Neural cell (in vitro differentiated cells): ENCODE measurements around the gene FAM170B. TPM values are rescaled to one million over a fixed set of nuclear protein-coding genes. Genes with fewer than 3 reads are reported as not detected.

Source experiments
- H2AFZ ChIP-seq: fragments of 200-600, 300-800 bp; sonication (generic), shearing (Covaris generic); 2 replicates; pipeline ENCODE4 v1.6.0; 2014; ENCODE audit warnings: low read depth, mild to moderate bottlenecking, antibody characterized with exemption, low read length, moderate library complexity
- H3F3A ChIP-seq: fragments of 200-600 bp; shearing (Covaris generic); 2 replicates; pipeline ENCODE4 v1.6.1; 2016; ENCODE audit warnings: mild to moderate bottlenecking, moderate library complexity, mixed read lengths, antibody characterized with exemption, low read length; ENCODE audit not compliant: insufficient read depth, poor library complexity, severe bottlenecking
- H3K27ac ChIP-seq: fragments of 200-600, 300-800 bp; sonication (generic), shearing (Covaris generic); 2 replicates; pipeline ENCODE4 v1.5.1; 2014; ENCODE audit warnings: mild to moderate bottlenecking, low read length, moderate library complexity
- H3K27me3 ChIP-seq: fragments of 300-800, 200-600 bp; sonication (generic), shearing (Covaris generic); 2 replicates; pipeline ENCODE4 v1.6.0; 2014; ENCODE audit warnings: mild to moderate bottlenecking, low read depth, low read length, moderate library complexity; ENCODE audit not compliant: insufficient read depth
- H3K36me3 ChIP-seq: fragments of 300-800, 200-600 bp; sonication (generic), shearing (Covaris generic); 2 replicates; pipeline ENCODE4 v1.5.1; 2014; ENCODE audit warnings: mild to moderate bottlenecking, antibody characterized with exemption, low read length, moderate library complexity; ENCODE audit not compliant: insufficient read depth
- H3K4me2 ChIP-seq: fragments of 300-800, 200-600 bp; sonication (generic), shearing (Covaris generic); 2 replicates; pipeline ENCODE4 v1.6.0; 2014; ENCODE audit warnings: mild to moderate bottlenecking, low read length
- H3K4me3 ChIP-seq: fragments of 300-800, 200-600 bp; sonication (generic), shearing (Covaris generic); 2 replicates; pipeline ENCODE4 v1.5.1; 2014; ENCODE audit warnings: mild to moderate bottlenecking, low read length, moderate library complexity
- H3K79me2 ChIP-seq: fragments of 200-600 bp; shearing (Covaris generic); replicated peaks from 2 replicates; pipeline ENCODE4 v1.6.0; 2014; ENCODE audit warnings: mild to moderate bottlenecking, low read length, moderate library complexity; ENCODE audit not compliant: insufficient read depth
- H3K9ac ChIP-seq: fragments of 300-800, 200-600 bp; sonication (generic), shearing (Covaris generic); 2 replicates; pipeline ENCODE4 v1.6.1; 2016; ENCODE audit warnings: mild to moderate bottlenecking, low read length, mixed read lengths
- H3K9me2 ChIP-seq: fragments of 200-600 bp; shearing (Covaris generic); 2 replicates; pipeline ENCODE4 v1.6.1; 2016; ENCODE audit warnings: mild to moderate bottlenecking, low read length, mixed read lengths; ENCODE audit not compliant: insufficient read depth
- H3K9me3 ChIP-seq: fragments of 200-600, 300-800 bp; sonication (generic), shearing (Covaris generic); 2 replicates; pipeline ENCODE4 v1.6.1; 2016; ENCODE audit warnings: mild to moderate bottlenecking, mixed run types, low read length, moderate library complexity, mixed read lengths
- H4K20me1 ChIP-seq: fragments of 200-600 bp; shearing (Covaris generic); 2 replicates; pipeline ENCODE4 v1.6.1; 2016; ENCODE audit warnings: mild to moderate bottlenecking, mixed run types; ENCODE audit not compliant: insufficient read depth
- EP300 ChIP-seq: fragments of 450-650 bp; conservative IDR thresholded peaks from 2 replicates; pipeline ENCODE4 v1.6.1; 2014; ENCODE audit warnings: antibody characterized with exemption, mild to moderate bottlenecking, moderate library complexity; ENCODE audit not compliant: poor library complexity, severe bottlenecking
- EZH2 ChIP-seq: fragments of 200-600, 300-800 bp; shearing (Covaris generic), sonication (generic); IDR thresholded peaks from 2 replicates; pipeline ENCODE4 v1.6.1; 2014; ENCODE audit warnings: antibody characterized with exemption, low read length, borderline replicate concordance, mild to moderate bottlenecking; ENCODE audit not compliant: insufficient read depth, poor library complexity, severe bottlenecking
- MXI1 ChIP-seq: fragments of 450-650 bp; conservative IDR thresholded peaks from 2 replicates; pipeline ENCODE4 v1.6.1; 2014; ENCODE audit warnings: antibody characterized with exemption, mild to moderate bottlenecking; ENCODE audit not compliant: poor library complexity, severe bottlenecking
- POLR2AphosphoS5 ChIP-seq: IDR thresholded peaks from 2 replicates; pipeline ENCODE4 v1.6.1; 2012
- RAD21 ChIP-seq: fragments of 450-650 bp; conservative IDR thresholded peaks from 2 replicates; pipeline ENCODE4 v1.6.1; 2014; ENCODE audit warnings: antibody characterized with exemption, mild to moderate bottlenecking, moderate library complexity
- SMC3 ChIP-seq: fragments of 450-650 bp; conservative IDR thresholded peaks from 2 replicates; pipeline ENCODE4 v1.6.1; 2014; ENCODE audit warnings: antibody characterized with exemption, mild to moderate bottlenecking, moderate library complexity; ENCODE audit not compliant: poor library complexity
- TAF1 ChIP-seq: IDR thresholded peaks from 2 replicates; pipeline ENCODE4 v1.6.1; 2012; ENCODE audit warnings: low read depth
- polyA plus RNA-seq: library from polyadenylated mRNA; depleted of rRNA; stranded (reverse); fragments of >200 nt; gene quantifications from 2 replicates; pipeline ENCODE4 v1.2.3, GENCODE V29; 2014
- TF ChIP-seq, protein P1 (sequence below): fragments of 450-650 bp; IDR thresholded peaks from 2 replicates; pipeline ENCODE4 v1.5.1; 2014; ENCODE audit warnings: antibody characterized with exemption, mild to moderate bottlenecking, moderate library complexity; ENCODE audit not compliant: poor library complexity, severe bottlenecking
- TF ChIP-seq, protein P2 (sequence below): IDR thresholded peaks from 2 replicates; pipeline ENCODE4 v1.6.1; 2012; ENCODE audit warnings: borderline replicate concordance

FAM170B gene
- polyA plus RNA-seq, 1 donor from 2014 or later = not detected

DNA sequence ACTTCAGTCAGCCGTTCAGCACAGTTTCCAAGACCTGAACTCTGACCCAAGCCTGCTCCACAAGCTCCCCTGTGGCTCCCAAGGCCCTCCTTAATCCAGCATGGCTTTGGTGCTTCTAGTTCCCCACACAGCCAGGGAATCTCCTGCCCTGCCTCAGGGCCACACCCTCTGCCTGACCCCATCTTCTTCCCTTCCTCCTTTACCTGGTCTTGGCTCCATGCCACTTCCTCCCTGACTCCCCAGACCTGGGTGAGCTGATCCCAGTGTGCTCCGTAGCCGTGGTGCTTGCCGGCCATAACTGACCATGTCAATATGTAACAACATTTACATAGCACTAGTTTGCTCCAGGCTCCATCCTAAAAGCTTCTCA is 34.3 kb upstream of the FAM170B start:
- no peak overlapping the region for H3K4me2 ChIP-seq
- H3K9me2 ChIP-seq = no peaks in the 10 kb centered on the region
- no peaks in the 10 kb centered on the region for H3K27me3 ChIP-seq
- no peaks in the 10 kb centered on the region for H3K79me2 ChIP-seq
- no peak overlapping the region for H3K9ac ChIP-seq
- TF ChIP-seq POLR2AphosphoS5 (no peak), TAF1 (no peak), RAD21 (no peak), SMC3 (no peak), EP300 (no peak), MXI1 (no peak), EZH2 (no peak)
- TF ChIP-seq, protein P1, sequence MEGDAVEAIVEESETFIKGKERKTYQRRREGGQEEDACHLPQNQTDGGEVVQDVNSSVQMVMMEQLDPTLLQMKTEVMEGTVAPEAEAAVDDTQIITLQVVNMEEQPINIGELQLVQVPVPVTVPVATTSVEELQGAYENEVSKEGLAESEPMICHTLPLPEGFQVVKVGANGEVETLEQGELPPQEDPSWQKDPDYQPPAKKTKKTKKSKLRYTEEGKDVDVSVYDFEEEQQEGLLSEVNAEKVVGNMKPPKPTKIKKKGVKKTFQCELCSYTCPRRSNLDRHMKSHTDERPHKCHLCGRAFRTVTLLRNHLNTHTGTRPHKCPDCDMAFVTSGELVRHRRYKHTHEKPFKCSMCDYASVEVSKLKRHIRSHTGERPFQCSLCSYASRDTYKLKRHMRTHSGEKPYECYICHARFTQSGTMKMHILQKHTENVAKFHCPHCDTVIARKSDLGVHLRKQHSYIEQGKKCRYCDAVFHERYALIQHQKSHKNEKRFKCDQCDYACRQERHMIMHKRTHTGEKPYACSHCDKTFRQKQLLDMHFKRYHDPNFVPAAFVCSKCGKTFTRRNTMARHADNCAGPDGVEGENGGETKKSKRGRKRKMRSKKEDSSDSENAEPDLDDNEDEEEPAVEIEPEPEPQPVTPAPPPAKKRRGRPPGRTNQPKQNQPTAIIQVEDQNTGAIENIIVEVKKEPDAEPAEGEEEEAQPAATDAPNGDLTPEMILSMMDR = no peak
- TF ChIP-seq, protein P2, sequence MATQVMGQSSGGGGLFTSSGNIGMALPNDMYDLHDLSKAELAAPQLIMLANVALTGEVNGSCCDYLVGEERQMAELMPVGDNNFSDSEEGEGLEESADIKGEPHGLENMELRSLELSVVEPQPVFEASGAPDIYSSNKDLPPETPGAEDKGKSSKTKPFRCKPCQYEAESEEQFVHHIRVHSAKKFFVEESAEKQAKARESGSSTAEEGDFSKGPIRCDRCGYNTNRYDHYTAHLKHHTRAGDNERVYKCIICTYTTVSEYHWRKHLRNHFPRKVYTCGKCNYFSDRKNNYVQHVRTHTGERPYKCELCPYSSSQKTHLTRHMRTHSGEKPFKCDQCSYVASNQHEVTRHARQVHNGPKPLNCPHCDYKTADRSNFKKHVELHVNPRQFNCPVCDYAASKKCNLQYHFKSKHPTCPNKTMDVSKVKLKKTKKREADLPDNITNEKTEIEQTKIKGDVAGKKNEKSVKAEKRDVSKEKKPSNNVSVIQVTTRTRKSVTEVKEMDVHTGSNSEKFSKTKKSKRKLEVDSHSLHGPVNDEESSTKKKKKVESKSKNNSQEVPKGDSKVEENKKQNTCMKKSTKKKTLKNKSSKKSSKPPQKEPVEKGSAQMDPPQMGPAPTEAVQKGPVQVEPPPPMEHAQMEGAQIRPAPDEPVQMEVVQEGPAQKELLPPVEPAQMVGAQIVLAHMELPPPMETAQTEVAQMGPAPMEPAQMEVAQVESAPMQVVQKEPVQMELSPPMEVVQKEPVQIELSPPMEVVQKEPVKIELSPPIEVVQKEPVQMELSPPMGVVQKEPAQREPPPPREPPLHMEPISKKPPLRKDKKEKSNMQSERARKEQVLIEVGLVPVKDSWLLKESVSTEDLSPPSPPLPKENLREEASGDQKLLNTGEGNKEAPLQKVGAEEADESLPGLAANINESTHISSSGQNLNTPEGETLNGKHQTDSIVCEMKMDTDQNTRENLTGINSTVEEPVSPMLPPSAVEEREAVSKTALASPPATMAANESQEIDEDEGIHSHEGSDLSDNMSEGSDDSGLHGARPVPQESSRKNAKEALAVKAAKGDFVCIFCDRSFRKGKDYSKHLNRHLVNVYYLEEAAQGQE = no peak
- H2AFZ ChIP-seq = no peak overlapping the region
- H3K27ac ChIP-seq = no peak overlapping the region
- no peaks in the 10 kb centered on the region for H3K9me3 ChIP-seq
- no peaks in the 10 kb centered on the region for H3K36me3 ChIP-seq
- H4K20me1 ChIP-seq = no peaks in the 10 kb centered on the region
- H3K4me3 ChIP-seq = no peak overlapping the region
- no peaks in the 10 kb centered on the region for H3F3A ChIP-seq

DNA sequence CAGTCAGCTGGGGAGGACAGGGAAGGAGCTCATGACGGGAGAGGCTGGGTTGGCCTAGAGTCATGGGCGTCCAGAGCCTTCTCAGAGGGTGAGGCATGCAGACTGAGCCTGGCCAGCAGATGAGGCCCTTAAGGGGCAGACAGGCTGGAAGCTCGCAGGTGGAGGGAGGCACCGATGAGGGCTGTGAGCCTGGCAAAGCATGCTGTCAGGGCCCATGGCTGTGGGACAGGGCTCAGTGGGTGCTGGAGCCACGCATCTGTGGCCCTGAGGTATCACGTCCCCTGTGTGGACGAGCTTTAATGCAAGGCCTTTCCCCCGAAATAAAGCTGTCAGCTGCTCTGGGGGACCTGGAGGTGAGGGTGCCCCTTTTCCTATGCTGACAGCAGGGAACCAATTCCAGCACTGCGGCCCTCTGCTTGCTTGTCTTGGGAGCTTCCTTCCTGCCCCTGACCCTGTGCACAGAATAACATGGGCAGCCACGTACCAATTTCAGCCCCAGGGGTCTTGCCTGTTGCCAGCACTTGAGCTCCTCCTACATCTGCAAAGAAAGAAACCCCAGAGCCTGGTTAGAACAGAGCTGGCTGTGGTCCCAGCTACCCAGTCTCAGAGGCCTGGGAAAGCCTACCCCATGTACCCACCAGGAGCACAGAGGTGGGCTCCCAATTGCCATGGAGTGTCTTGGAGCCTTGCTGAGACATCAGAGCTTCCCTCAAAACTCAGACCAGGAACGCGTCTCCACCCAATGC is 33.8 kb upstream of the FAM170B start:
- no peak overlapping the region for H3K9ac ChIP-seq
- H3K4me3 ChIP-seq = no peak overlapping the region
- H3K27ac ChIP-seq = no peak overlapping the region
- no peaks in the 10 kb centered on the region for H3K27me3 ChIP-seq
- no peaks in the 10 kb centered on the region for H4K20me1 ChIP-seq
- no peak overlapping the region for H3K4me2 ChIP-seq
- TF ChIP-seq TAF1 = no peak
- TF ChIP-seq MXI1 = no peak
- TF ChIP-seq POLR2AphosphoS5 = no peak
- no peak for TF ChIP-seq EP300
- TF ChIP-seq RAD21 = no peak
- no peak for TF ChIP-seq SMC3
- TF ChIP-seq, protein P1 = no peak
- TF ChIP-seq, protein P2 = no peak
- no peak for TF ChIP-seq EZH2
- no peak overlapping the region for H2AFZ ChIP-seq
- no peaks in the 10 kb centered on the region for H3K36me3 ChIP-seq
- H3F3A ChIP-seq = no peaks in the 10 kb centered on the region
- H3K9me3 ChIP-seq = no peaks in the 10 kb centered on the region
- H3K79me2 ChIP-seq = no peaks in the 10 kb centered on the region
- no peaks in the 10 kb centered on the region for H3K9me2 ChIP-seq
